ENCODE data around the gene OAS2.
"Not testable (repeated sequence)": the region's sequence is repeated elsewhere in the genome, so short reads cannot be mapped to it uniquely, and the experiment has no call there.

OAS2 gene

GRCh38 chr12:112986291-112986800 lies 8.0 kb downstream of the OAS2 start:
- DNase-seq: no peak

GRCh38 chr12:112987561-112987960 lies 9.2 kb downstream of the OAS2 start:
- DNase-seq: no peak

GRCh38 chr12:112988224-112988623 lies 9.9 kb downstream of the OAS2 start:
- DNase-seq: no peak

- DNase-seq: not testable (repeated sequence)
Measured at GRCh38 chr12:112988823-112989385, 10.6 kb downstream of the OAS2 start.

DNA sequence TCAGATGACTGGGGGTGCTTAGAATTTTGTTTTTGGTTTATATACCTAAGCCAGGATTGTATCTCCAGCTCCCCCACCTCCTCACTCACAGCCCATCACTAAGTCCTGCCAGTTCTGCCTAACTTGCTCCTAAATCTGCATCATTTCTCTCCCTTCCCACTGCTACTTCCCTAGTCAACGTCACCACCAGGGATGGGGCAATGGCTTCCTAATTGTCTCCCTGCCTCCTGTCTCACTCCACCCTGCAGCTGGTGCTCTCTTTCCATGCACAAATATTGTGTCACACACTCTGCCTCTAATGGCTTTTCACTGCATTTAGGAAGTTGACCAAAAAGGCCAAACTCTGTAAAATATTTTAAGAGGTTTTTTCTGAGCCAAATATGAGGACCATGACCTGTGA lies 11.5 kb downstream of the OAS2 start:
- DNase-seq: no peak

DNA sequence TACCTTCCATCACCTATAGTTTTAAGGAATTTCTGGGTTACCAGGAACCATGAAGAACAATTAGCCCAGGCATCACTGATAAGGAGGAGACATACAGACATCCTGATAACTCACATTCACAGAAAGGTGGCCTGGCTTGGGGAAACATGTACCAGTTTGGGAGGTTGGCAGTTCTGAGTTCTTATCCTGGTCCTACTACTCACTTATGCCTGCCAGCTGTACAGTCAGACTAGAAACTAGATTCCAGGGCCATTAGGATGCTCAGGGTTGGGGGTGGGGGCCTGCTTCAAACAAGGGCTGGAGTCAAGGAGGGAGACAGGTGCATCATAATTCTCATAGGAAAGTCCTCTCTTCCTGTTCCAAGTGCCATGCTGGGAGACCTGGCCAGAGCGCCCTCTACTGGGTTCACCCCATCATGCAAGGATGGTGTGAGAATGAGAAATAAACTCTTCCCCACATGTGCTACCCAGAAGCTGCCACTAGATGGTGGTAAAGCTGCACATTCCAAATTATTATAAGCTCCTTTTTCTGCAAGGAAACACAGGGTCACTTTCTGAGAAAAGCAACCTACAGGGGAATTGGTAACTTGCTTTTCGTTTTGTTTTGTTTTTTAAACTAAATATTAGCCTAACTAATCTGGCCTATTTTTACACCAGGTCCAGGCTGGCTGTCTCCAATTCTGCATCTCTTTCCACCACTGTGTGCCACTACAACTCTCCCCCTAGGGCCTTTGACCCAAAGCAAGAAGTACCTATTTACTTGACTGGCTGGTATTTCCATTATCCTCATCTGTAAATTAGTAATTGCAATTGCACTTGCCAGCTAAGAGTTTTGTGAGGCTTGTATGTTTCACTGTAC lies 14.5 kb downstream of the OAS2 start:
- DNase-seq: peak; percentile 82

DNA sequence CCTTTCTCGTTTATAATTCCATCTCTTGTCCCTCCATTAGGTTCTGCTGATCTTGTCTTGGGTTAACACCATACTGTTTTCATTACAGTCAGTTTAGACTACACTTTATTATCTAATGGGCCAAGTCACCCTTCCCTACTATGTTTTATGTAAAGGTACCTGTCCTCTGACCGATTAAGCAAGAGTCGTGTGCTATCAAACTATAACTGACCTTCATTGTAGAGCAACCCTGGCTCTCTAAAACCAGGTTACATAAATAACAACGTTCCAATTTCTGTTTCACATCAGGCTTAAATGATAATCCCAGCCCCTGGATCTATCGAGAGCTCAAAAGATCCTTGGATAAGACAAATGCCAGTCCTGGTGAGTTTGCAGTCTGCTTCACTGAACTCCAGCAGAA lies 16.7 kb downstream of the OAS2 start:
- no peak for DNase-seq

GRCh38 chr12:112996501-112996900 lies 18.2 kb downstream of the OAS2 start:
- no peak for DNase-seq

GRCh38 chr12:112997506-112997905 lies 19.2 kb downstream of the OAS2 start:
- DNase-seq: no peak

DNA sequence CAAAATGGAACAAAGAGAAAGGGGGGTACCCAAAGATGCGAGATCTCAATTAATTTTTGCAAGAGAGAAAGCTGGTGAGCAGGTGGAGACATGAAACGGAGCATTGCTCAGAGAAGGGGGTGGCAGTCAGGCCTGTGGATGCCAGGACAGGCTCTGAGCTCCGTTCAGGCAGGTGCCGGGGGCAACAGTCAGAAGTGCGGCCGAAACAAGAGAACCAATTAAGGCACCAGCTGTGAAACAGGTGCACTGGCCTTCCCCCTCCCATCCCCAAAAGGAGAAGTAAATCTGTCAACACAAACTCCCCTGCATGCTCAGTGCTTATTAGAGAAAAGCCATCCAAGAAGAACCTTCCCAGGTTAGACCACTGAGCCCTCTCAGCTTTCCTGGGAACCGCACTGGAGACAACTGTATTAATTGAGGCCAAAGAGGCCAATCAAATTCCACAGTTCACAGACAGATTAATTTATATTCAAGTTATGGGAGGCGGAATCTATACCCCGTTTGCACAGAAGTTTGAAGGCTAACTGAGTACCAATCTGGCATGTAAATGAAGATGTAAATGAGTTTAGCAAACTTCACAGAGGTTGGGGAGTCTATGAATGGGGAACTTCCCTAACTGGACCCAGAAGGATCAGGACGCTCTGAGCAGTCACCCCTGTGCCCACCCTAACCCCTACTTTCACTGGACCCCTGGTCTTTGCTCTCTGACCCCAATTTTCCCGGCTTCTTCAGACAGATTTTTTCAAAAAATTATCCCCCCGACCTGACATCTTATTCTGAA lies 20.9 kb downstream of the OAS2 start:
- no peak for DNase-seq

DNA sequence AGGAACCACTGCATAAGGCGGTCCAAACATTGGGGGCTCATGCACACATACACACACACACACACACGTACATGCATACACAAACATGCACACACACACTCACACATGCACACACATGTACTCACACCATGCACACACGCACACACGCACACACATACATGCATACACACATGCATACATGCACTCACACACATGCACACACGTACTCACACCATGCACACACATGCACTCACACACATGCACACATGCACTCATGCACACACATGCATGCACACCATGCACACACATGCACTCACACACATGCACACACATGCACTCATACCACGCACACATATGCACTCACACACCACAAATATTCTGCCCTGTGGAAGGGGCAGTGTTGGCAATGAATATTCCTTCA lies 22.1 kb downstream of the OAS2 start:
- DNase-seq: no peak

DNA sequence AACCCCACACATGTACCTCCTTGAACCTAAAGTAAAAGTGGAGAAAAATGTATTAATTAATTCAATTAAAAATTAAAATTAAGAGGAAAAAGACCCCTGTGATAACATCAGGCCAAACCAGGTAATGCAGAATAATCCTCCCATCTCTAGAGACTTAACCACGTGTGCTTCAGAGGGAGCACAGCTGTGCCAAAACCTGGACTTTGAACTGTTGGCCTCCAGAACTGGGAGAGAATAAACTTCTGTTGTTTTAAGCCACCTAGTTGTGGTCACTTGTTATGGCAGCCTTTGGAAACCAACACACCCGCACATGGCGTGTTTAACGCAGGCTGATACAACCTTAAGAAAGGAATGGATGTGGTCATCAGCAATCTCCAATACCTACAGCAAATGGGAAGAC lies 23.8 kb downstream of the OAS2 start:
- DNase-seq: no peak

GRCh38 chr12:113002676-113003075 lies 24.4 kb downstream of the OAS2 start:
- no peak for DNase-seq

DNA sequence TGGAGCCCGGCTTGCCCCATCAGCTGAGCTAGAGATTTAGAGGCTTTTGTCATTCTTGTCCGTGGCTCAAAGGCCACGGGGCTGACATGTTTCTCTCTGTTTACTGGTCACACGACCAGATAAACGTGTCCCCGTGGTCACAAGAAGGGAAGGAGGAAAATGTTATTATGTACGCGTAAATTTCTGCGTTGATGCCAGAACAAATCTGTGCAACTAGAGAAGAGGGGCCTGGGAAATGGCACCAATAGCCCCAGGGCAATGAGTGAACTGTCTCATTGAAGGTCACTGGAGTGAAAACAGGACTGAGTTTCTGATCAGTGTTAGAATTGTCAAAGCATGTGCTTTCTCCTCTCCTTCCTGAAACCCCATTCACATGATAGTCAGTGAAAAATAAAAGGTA lies 25.3 kb downstream of the OAS2 start:
- DNase-seq: no peak

DNA sequence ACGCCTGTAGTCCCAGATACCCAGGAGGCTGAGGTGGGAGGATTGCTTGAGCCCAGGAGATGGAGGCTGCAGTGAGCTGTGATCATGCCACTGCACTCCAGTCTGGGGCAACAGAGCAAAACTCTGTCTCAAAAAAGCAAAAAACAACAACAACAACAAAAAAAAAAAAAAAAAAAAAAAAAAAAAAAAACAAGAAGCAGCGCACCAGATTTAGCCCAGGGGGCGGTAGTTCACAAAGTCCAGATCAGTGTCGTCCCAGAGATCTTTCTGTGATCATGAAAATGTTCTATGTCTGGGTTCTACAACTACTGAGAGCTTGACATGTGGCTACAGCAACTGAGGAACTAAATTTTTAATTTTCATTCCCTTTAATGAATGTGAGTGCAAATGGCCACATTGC lies 27.4 kb downstream of the OAS2 start:
- no peak for DNase-seq

DNA sequence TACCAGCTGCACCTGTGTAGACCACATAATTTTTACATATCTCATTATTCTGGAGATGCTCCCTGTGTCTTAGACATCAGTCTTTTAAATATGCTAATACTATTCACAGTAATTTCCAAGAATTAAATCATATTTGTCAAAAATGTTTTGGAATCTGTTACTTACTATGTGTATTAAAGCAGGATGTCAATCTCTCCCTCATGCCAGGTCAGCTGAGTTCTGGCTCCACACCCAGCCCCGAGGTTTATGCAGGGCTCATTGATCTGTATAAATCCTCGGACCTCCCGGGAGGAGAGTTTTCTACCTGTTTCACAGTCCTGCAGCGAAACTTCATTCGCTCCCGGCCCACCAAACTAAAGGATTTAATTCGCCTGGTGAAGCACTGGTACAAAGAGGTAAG lies 27.9 kb downstream of the OAS2 start:
- no peak for DNase-seq

- no peak for DNase-seq
Measured at GRCh38 chr12:113006641-113007040, 28.3 kb downstream of the OAS2 start.

DNA sequence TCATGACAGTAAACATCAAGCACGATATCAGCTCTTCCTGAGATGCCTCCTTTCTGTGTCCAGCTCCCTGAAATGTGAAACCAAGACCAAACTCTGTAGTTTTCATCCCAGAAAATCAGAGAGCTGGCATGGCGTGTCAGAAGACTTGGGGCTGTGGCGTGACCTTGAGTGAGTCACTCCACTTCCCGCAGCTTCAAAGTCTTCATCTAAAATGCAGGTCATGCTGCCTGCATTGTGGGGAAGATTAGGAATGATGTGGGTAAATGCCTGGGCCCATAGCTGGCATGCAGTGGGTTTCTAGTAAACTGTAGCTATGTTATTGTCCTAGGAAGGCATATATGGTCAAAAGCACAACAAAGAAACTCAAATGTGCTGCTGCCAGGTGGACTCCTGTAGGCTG lies 28.8 kb downstream of the OAS2 start:
- DNase-seq: no peak

DNA sequence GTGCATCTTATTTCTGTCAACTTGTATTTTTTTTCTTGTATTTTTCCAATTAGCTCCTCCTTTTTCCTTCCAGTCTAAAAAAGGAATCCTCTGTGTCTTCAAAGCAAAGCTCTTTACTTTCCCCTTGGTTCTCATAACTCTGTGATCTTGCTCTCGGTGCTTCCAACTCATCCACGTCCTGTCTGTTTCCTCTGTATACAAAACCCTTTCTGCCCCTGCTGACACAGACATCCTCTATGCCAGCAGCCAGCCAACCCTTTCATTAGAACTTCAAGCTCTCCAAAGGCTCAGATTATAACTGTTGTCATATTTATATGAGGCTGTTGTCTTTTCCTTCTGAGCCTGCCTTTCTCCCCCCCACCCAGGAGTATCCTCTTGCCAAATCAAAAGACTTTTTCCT lies 32.4 kb downstream of the OAS2 start:
- no peak for DNase-seq

- no peak for DNase-seq
Measured at GRCh38 chr12:113014565-113014964, 36.2 kb downstream of the OAS2 start.

DNA sequence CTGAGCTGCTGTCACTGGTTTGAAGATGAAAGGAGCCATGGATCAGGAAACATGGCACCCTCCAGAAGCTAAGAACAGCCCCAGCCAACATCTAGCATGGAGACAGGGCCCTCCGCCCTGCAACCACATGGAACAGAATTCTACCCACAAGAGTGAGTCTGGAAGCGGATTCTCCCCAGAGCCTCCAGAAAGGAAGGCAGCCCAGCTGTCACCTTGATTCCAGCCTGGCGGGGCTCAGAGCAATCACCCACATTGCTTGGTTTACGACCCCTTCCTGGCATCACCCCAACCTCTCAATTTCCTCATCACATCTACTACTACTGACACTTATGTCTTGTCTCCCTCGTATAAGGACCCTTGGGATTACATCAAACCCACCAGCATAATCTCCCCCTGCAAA lies 38.5 kb downstream of the OAS2 start:
- no peak for DNase-seq

- no peak for DNase-seq
Measured at GRCh38 chr12:113019025-113019424, 40.7 kb downstream of the OAS2 start.

GRCh38 chr12:113021500-113021899 lies 43.2 kb downstream of the OAS2 start:
- no peak for DNase-seq
